Hepatocyte (in vitro differentiated cells): ENCODE measurements around the gene FNDC3B. TPM values are rescaled to one million over a fixed set of nuclear protein-coding genes. Genes with fewer than 3 reads are reported as not detected.

Experiments
- DNase-seq: peaks from one replicate; pipeline ENCODE4 v3.0.0-alpha.2; 2016; ENCODE audit warnings: low spot score
- H2AFZ ChIP-seq: fragments of 200-600 bp; sonication (generic); 2 replicates; pipeline ENCODE4 v1.6.0; 2016; ENCODE audit warnings: antibody characterized with exemption, mild to moderate bottlenecking
- H3K27ac ChIP-seq: fragments of 200-600 bp; sonication (generic); 2 replicates; pipeline ENCODE4 v1.5.1; 2016; ENCODE audit warnings: mild to moderate bottlenecking
- H3K27me3 ChIP-seq: fragments of 200-600 bp; sonication (generic); 2 replicates; pipeline ENCODE4 v1.6.1; 2016
- H3K36me3 ChIP-seq: fragments of 200-600 bp; sonication (generic); replicated peaks from 2 replicates; pipeline ENCODE4 v1.5.1; 2016; ENCODE audit warnings: low read depth; ENCODE audit not compliant: insufficient read depth
- H3K4me1 ChIP-seq: fragments of 200-600 bp; sonication (generic); 2 replicates; pipeline ENCODE4 v1.5.1; 2016; ENCODE audit warnings: mild to moderate bottlenecking, moderate library complexity; ENCODE audit not compliant: insufficient read depth
- H3K4me2 ChIP-seq: fragments of 200-600 bp; sonication (generic); 2 replicates; pipeline ENCODE4 v1.6.0; 2016
- H3K4me3 ChIP-seq: fragments of 200-600 bp; sonication (generic); 2 replicates; pipeline ENCODE4 v1.5.1; 2016; ENCODE audit warnings: mild to moderate bottlenecking
- H3K79me2 ChIP-seq: fragments of 200-600 bp; sonication (generic); 2 replicates; pipeline ENCODE4 v1.6.0; 2017; ENCODE audit warnings: mild to moderate bottlenecking
- H3K9me2 ChIP-seq: fragments of 200-600 bp; sonication (generic); replicated peaks from 2 replicates; pipeline ENCODE4 v1.6.0; 2017; ENCODE audit warnings: mild to moderate bottlenecking; ENCODE audit not compliant: insufficient read depth
- H3K9me3 ChIP-seq: fragments of 200-600 bp; sonication (generic); 2 replicates; pipeline ENCODE4 v1.5.1; 2016; ENCODE audit warnings: low read depth, mild to moderate bottlenecking
- H4K20me1 ChIP-seq: fragments of 200-600 bp; sonication (generic); 2 replicates; pipeline ENCODE4 v1.6.0; 2016; ENCODE audit warnings: mild to moderate bottlenecking; ENCODE audit not compliant: insufficient read depth, poor library complexity, severe bottlenecking
- EZH2 ChIP-seq: fragments of 200-600 bp; sonication (generic); IDR thresholded peaks from 2 replicates; pipeline ENCODE4 v1.6.1; 2016; ENCODE audit warnings: antibody characterized with exemption, mild to moderate bottlenecking, borderline replicate concordance
- EZH2phosphoT487 ChIP-seq: fragments of 200-600 bp; sonication (generic); IDR thresholded peaks from one replicate; pipeline ENCODE4 v1.6.1; 2018; ENCODE audit warnings: antibody characterized with exemption, mild to moderate bottlenecking, low read depth, moderate library complexity; ENCODE audit not compliant: unreplicated experiment, severe bottlenecking
- WGBS: methylation state at CpG from one replicate; pipeline ENCODE4 v1.1.6; 2016; ENCODE audit warnings: low lambda C conversion rate; ENCODE audit errors: missing lambda C conversion rate; 5-methylcytosine and 5-hydroxymethylcytosine counted together
- polyA plus RNA-seq: library from polyadenylated mRNA; unstranded; fragments of >200 nt; fragmentation: Nextera tagmentation; extraction: Ambion mirVana; gene quantifications from 2 replicates; pipeline ENCODE4 v1.2.1, GENCODE V29; 2016
- total RNA-seq: library from RNA; depleted of rRNA; stranded (reverse); fragments of >200 nt; gene quantifications from 2 replicates; pipeline ENCODE4 v1.2.3, GENCODE V29; 2014
- TF ChIP-seq, protein P1 (sequence below): fragments of 200-600 bp; sonication (generic); IDR thresholded peaks from 2 replicates; pipeline ENCODE4 v1.5.1; 2016; ENCODE audit warnings: antibody characterized with exemption, mild to moderate bottlenecking; ENCODE audit not compliant: poor library complexity

Gene FNDC3B
- total and polyA plus RNA-seq, 2 experiments from 2014 or later, result 61.2 to 113 TPM

DNA sequence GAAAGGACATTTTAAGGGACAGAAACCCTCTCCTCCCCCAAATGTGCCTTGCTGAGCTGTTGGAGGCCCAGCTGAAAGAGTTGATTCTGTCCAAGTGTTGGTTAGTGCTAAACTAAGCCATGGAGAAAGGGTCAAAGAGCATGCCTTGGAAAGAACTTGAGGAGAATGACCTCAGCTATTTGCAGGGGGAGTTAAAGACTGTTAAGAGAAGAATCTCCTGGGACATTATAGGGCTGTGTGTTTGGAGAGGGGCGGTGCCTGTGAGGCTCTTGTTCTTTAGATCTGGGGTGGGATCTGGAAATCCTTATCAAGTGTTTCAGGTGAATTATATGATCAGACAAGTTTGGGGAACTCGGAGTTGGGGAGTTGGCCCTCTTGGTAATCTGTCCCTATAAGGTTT, 13.0 kb downstream of the FNDC3B start:
- TF ChIP-seq, protein P1, sequence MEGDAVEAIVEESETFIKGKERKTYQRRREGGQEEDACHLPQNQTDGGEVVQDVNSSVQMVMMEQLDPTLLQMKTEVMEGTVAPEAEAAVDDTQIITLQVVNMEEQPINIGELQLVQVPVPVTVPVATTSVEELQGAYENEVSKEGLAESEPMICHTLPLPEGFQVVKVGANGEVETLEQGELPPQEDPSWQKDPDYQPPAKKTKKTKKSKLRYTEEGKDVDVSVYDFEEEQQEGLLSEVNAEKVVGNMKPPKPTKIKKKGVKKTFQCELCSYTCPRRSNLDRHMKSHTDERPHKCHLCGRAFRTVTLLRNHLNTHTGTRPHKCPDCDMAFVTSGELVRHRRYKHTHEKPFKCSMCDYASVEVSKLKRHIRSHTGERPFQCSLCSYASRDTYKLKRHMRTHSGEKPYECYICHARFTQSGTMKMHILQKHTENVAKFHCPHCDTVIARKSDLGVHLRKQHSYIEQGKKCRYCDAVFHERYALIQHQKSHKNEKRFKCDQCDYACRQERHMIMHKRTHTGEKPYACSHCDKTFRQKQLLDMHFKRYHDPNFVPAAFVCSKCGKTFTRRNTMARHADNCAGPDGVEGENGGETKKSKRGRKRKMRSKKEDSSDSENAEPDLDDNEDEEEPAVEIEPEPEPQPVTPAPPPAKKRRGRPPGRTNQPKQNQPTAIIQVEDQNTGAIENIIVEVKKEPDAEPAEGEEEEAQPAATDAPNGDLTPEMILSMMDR, result no peak
- no peak for TF ChIP-seq EZH2
- no peak for TF ChIP-seq EZH2phosphoT487
- Histone ChIP-seq H3K9me3 (no peaks in the 10 kb centered on the region), H3K79me2 (peaks cover 100% of the 10 kb centered on the region), H3K27ac (no peak overlapping the region), H3K4me3 (no peak overlapping the region), H3K4me1 (peaks cover 6% of the 10 kb centered on the region), H3K36me3 (no peaks in the 10 kb centered on the region), H3K9me2 (no peaks in the 10 kb centered on the region), H2AFZ (no peak overlapping the region), H3K4me2 (no peak overlapping the region), H4K20me1 (peaks cover 84% of the 10 kb centered on the region), H3K27me3 (no peaks in the 10 kb centered on the region)
- 68% methylated on average over 2 of the region's 2 CpGs for WGBS
- no peak for DNase-seq

DNA sequence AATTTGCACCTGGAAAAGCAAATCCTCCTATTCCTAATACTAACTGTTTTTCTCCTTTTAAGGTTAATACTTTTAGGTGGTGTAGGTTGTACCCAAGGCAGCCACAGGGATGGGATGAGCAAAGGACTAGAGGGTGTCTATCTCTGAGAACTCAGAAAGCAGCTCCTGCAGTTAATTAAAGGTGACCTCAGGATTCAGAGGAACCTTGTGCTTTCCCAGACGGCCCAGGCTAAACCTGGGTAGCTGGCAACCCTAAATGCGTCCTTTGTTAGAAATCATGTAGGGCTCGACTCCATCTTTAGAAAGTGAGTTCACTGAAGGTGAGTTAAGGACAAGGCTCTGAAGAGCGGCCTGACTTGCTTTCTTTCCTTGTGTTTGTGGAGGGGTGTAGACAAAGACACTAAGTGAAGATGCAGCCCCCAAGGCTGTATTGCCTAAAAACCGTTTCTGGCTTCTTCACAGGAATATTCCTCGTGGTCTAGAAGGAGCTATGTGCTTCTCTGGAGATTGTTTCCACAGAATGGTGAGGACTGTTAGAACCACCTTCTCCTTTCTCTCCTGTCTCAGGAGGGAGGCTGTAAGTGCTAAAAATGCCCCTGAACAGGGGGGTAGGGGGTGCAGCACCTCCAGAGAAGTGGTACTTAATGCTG, 14.9 kb downstream of the FNDC3B start:
- Histone ChIP-seq H3K4me1 (peaks cover 6% of the 10 kb centered on the region), H3K27ac (no peak overlapping the region), H3K4me2 (no peak overlapping the region)

DNA sequence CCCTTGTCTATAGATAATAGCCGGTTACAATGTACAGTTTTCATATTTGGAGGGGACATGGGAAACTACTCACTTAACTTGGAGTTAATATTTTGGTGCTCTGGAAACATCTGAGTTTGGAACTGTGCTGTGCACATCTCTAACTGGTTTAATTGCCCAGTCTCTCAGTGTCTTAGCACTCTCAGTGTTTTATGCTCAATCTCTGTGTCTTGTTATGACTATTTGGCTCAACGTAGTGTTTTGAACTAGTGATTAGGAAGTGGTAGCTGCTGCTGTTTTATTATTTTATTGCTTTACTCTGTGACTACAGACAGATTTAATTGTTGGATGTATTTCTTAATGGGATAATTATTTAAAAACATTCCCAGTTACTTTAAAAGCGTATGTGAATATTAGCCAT, 17.0 kb downstream of the FNDC3B start:
- 68% methylated on average over 3 of the region's 3 CpGs for WGBS
- Histone ChIP-seq H3K4me1 (peaks cover 13% of the 10 kb centered on the region), H3K27me3 (no peaks in the 10 kb centered on the region), H2AFZ (no peak overlapping the region), H4K20me1 (peaks cover 90% of the 10 kb centered on the region), H3K9me2 (no peaks in the 10 kb centered on the region), H3K4me3 (no peak overlapping the region), H3K4me2 (no peak overlapping the region), H3K36me3 (no peaks in the 10 kb centered on the region), H3K79me2 (peaks cover 96% of the 10 kb centered on the region), H3K27ac (no peak overlapping the region), H3K9me3 (no peaks in the 10 kb centered on the region)
- TF ChIP-seq, protein P1, result no peak
- TF ChIP-seq EZH2, result no peak
- no peak for TF ChIP-seq EZH2phosphoT487
- DNase-seq, result no peak

More for the DNA sequence above, 14.9 kb downstream of the FNDC3B start:
- Histone ChIP-seq H3K9me3 (no peaks in the 10 kb centered on the region), H3K36me3 (no peaks in the 10 kb centered on the region), H4K20me1 (peaks cover 84% of the 10 kb centered on the region), H3K4me3 (no peak overlapping the region), H3K9me2 (no peaks in the 10 kb centered on the region), H3K79me2 (peaks cover 100% of the 10 kb centered on the region), H3K27me3 (no peaks in the 10 kb centered on the region), H2AFZ (no peak overlapping the region)
- DNase-seq, result no peak
- TF ChIP-seq EZH2, result no peak
- TF ChIP-seq, protein P1, result no peak
- no peak for TF ChIP-seq EZH2phosphoT487
- 90% methylated on average over 6 of the region's 6 CpGs for WGBS
